GM23338 (cell line): Measurements from ENCODE around the gene GAB2. TPM values are rescaled to one million over a fixed set of nuclear protein-coding genes. Genes with fewer than 3 reads are reported as not detected.

Experiments used
- ATAC-seq: fragments of 200-7000 bp; cut with Tn5 transposase; 3 replicates; pipeline ENCODE4 v1.9.1; 2020
- DNase-seq: peaks from one replicate; pipeline ENCODE4 v3.0.0-alpha.2; 2015; ENCODE audit warnings: low spot score
- H2AFZ ChIP-seq: fragments of 200-600 bp; sonication (generic); 2 replicates; pipeline ENCODE4 v1.8.0; 2016; ENCODE audit warnings: antibody characterized with exemption, mild to moderate bottlenecking, moderate library complexity
- H3F3A ChIP-seq: fragments of 200-600 bp; sonication (generic); replicated peaks from 2 replicates; pipeline ENCODE4 v1.8.0; 2017; ENCODE audit warnings: antibody characterized with exemption, mixed run types, low read depth
- H3K27ac ChIP-seq: fragments of 200-600 bp; sonication (generic); 2 replicates; pipeline ENCODE4 v1.6.1; 2016; ENCODE audit warnings: low read depth
- H3K27me3 ChIP-seq: fragments of 200-600 bp; sonication (generic); 2 replicates; pipeline ENCODE4 v1.8.0; 2016; ENCODE audit warnings: mild to moderate bottlenecking, mixed run types, moderate library complexity; ENCODE audit not compliant: insufficient read depth
- H3K36me3 ChIP-seq: fragments of 200-600 bp; sonication (generic); 2 replicates; pipeline ENCODE4 v1.8.0; 2016; ENCODE audit warnings: mild to moderate bottlenecking; ENCODE audit not compliant: insufficient read depth
- H3K4me1 ChIP-seq: fragments of 200-600 bp; sonication (generic); 2 replicates; pipeline ENCODE4 v1.8.0; 2016; ENCODE audit warnings: mild to moderate bottlenecking, moderate library complexity; ENCODE audit not compliant: insufficient read depth
- H3K4me2 ChIP-seq: fragments of 200-600 bp; sonication (generic); 2 replicates; pipeline ENCODE4 v1.7.1; 2017; ENCODE audit warnings: mixed run types
- H3K4me3 ChIP-seq: fragments of 200-600 bp; sonication (generic); 2 replicates; pipeline ENCODE4 v1.6.1; 2016; ENCODE audit warnings: mixed run types
- H3K79me2 ChIP-seq: fragments of 200-600 bp; sonication (generic); replicated peaks from 2 replicates; pipeline ENCODE4 v1.8.0; 2017; ENCODE audit warnings: mild to moderate bottlenecking; ENCODE audit not compliant: insufficient read depth
- H3K9me2 ChIP-seq: fragments of 200-600 bp; sonication (generic); 2 replicates; pipeline ENCODE4 v1.8.0; 2017; ENCODE audit not compliant: insufficient read depth
- H4K20me1 ChIP-seq: fragments of 200-600 bp; sonication (generic); replicated peaks from 2 replicates; pipeline ENCODE4 v1.8.0; 2017; ENCODE audit warnings: mild to moderate bottlenecking; ENCODE audit not compliant: insufficient read depth
- H3K27ac Mint-ChIP-seq: 2 replicates; pipeline ENCODE4 v1.8.0; 2020; ENCODE audit warnings: inconsistent platforms, mild to moderate bottlenecking, moderate library complexity, mixed read lengths
- H3K27me3 Mint-ChIP-seq: 3 replicates; pipeline ENCODE4 v1.8.0; 2022; ENCODE audit warnings: low read depth, mild to moderate bottlenecking, moderate library complexity, mixed read lengths, inconsistent platforms; ENCODE audit not compliant: insufficient read depth, poor library complexity
- H3K36me3 Mint-ChIP-seq: 3 replicates; pipeline ENCODE4 v1.8.0; 2021; ENCODE audit warnings: low read depth, mild to moderate bottlenecking, inconsistent platforms, moderate library complexity, mixed read lengths
- H3K4me1 Mint-ChIP-seq: 3 replicates; pipeline ENCODE4 v1.8.0; 2020; ENCODE audit warnings: mild to moderate bottlenecking, inconsistent platforms, mixed read lengths
- H3K4me3 Mint-ChIP-seq: 3 replicates; pipeline ENCODE4 v1.8.0; 2021; ENCODE audit warnings: moderate library complexity, mild to moderate bottlenecking, inconsistent platforms, mixed read lengths
- H3K9me3 Mint-ChIP-seq: 3 replicates; pipeline ENCODE4 v1.8.0; 2020; ENCODE audit warnings: moderate library complexity, mild to moderate bottlenecking, inconsistent platforms, mixed read lengths
- CREB1 ChIP-seq: fragments of 250-450 bp; sonication (Bioruptor Pico); IDR thresholded peaks from 2 replicates; pipeline ENCODE4 v1.5.0; 2020; ENCODE audit warnings: low read depth, mild to moderate bottlenecking, moderate library complexity
- CTCF ChIP-seq, 2 experiments: fragments of 200-600 bp in 1 of 2; sonication (generic) in 1 of 2; conservative IDR thresholded peaks; 2 replicates each; pipeline versions ENCODE4 v1.5.1 to v1.6.1; 2016 to 2017; ENCODE audit warnings: antibody characterized with exemption in 2 of 2, low read depth in 2 of 2, mild to moderate bottlenecking in 2 of 2, moderate library complexity in 1 of 2
- EZH2 ChIP-seq: fragments of 200-600 bp; sonication (generic); IDR thresholded peaks from one replicate; pipeline ENCODE4 v1.8.0; 2017; ENCODE audit warnings: antibody characterized with exemption, mild to moderate bottlenecking, low read depth; ENCODE audit not compliant: unreplicated experiment
- EZH2phosphoT487 ChIP-seq: fragments of 200-600 bp; sonication (generic); IDR thresholded peaks from one replicate; pipeline ENCODE4 v1.8.1; 2018; ENCODE audit warnings: antibody characterized with exemption; ENCODE audit not compliant: unreplicated experiment
- JUNB ChIP-seq: IDR thresholded peaks from one replicate; pipeline ENCODE4 v1.6.1; 2016; ENCODE audit warnings: antibody characterized with exemption; ENCODE audit not compliant: unreplicated experiment
- NANOG ChIP-seq: IDR thresholded peaks from 2 replicates; pipeline ENCODE4 v1.6.1; 2016; ENCODE audit warnings: antibody characterized with exemption, borderline replicate concordance
- POLR2AphosphoS5 ChIP-seq: IDR thresholded peaks from 2 replicates; pipeline ENCODE4 v1.6.1; 2016; ENCODE audit warnings: antibody characterized with exemption, low read depth
- STAT1 ChIP-seq: IDR thresholded peaks from one replicate; pipeline ENCODE4 v1.6.1; 2016; ENCODE audit warnings: antibody characterized with exemption; ENCODE audit not compliant: unreplicated experiment
- ZNF114 ChIP-seq: fragments of 250-450 bp; sonication (Bioruptor Pico); IDR thresholded peaks from 2 replicates; pipeline ENCODE4 v1.5.0; 2020; ENCODE audit warnings: mild to moderate bottlenecking, moderate library complexity
- ZNF331 ChIP-seq: fragments of 250-450 bp; sonication (Bioruptor Pico); IDR thresholded peaks from 2 replicates; pipeline ENCODE4 v1.5.0; 2020; ENCODE audit warnings: low read depth, mild to moderate bottlenecking, moderate library complexity
- polyA plus RNA-seq: library from polyadenylated mRNA; unstranded; fragments of >200 nt; fragmentation: Nextera tagmentation; extraction: Ambion mirVana; gene quantifications from 2 replicates; pipeline ENCODE4 v1.2.1, GENCODE V29; 2016
- total RNA-seq: library from RNA; depleted of rRNA; stranded (reverse); fragments of >200 nt; shearing (Covaris generic); gene quantifications from 2 replicates; pipeline ENCODE4 v1.2.3, GENCODE V29; 2014
- TF ChIP-seq, protein P1 (sequence below): IDR thresholded peaks from 2 replicates; pipeline ENCODE4 v1.6.1; 2016; ENCODE audit warnings: antibody characterized with exemption
- TF ChIP-seq, protein P2 (sequence below): IDR thresholded peaks from one replicate; pipeline ENCODE4 v1.6.1; 2018; ENCODE audit warnings: antibody characterized with exemption; ENCODE audit not compliant: unreplicated experiment
- TF ChIP-seq, protein P3 (sequence below): fragments of 250-450 bp; sonication (Bioruptor Pico); IDR thresholded peaks from 2 replicates; pipeline ENCODE4 v1.5.0; 2020; ENCODE audit warnings: mild to moderate bottlenecking, moderate library complexity

Gene GAB2
- total and polyA plus RNA-seq, 2 experiments from 2014 or later: 2.0 to 10.8 TPM

- TF ChIP-seq CREB1 (CRISPR knock-in tag) (no peak), ZNF331 (CRISPR knock-in tag) (no peak), EZH2 (no peak), POLR2AphosphoS5 (no peak), JUNB (no peak), STAT1 (no peak), ZNF114 (no peak), NANOG (no peak), EZH2phosphoT487 (no peak), CTCF (conservative IDR thresholded peaks at IDR 0.05; ENCODE audit: low read depth in 2 of 2) (no peak)
- TF ChIP-seq, protein P1, sequence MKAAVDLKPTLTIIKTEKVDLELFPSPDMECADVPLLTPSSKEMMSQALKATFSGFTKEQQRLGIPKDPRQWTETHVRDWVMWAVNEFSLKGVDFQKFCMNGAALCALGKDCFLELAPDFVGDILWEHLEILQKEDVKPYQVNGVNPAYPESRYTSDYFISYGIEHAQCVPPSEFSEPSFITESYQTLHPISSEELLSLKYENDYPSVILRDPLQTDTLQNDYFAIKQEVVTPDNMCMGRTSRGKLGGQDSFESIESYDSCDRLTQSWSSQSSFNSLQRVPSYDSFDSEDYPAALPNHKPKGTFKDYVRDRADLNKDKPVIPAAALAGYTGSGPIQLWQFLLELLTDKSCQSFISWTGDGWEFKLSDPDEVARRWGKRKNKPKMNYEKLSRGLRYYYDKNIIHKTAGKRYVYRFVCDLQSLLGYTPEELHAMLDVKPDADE: no peak
- TF ChIP-seq, protein P2, sequence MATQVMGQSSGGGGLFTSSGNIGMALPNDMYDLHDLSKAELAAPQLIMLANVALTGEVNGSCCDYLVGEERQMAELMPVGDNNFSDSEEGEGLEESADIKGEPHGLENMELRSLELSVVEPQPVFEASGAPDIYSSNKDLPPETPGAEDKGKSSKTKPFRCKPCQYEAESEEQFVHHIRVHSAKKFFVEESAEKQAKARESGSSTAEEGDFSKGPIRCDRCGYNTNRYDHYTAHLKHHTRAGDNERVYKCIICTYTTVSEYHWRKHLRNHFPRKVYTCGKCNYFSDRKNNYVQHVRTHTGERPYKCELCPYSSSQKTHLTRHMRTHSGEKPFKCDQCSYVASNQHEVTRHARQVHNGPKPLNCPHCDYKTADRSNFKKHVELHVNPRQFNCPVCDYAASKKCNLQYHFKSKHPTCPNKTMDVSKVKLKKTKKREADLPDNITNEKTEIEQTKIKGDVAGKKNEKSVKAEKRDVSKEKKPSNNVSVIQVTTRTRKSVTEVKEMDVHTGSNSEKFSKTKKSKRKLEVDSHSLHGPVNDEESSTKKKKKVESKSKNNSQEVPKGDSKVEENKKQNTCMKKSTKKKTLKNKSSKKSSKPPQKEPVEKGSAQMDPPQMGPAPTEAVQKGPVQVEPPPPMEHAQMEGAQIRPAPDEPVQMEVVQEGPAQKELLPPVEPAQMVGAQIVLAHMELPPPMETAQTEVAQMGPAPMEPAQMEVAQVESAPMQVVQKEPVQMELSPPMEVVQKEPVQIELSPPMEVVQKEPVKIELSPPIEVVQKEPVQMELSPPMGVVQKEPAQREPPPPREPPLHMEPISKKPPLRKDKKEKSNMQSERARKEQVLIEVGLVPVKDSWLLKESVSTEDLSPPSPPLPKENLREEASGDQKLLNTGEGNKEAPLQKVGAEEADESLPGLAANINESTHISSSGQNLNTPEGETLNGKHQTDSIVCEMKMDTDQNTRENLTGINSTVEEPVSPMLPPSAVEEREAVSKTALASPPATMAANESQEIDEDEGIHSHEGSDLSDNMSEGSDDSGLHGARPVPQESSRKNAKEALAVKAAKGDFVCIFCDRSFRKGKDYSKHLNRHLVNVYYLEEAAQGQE: no peak
- TF ChIP-seq, protein P3, sequence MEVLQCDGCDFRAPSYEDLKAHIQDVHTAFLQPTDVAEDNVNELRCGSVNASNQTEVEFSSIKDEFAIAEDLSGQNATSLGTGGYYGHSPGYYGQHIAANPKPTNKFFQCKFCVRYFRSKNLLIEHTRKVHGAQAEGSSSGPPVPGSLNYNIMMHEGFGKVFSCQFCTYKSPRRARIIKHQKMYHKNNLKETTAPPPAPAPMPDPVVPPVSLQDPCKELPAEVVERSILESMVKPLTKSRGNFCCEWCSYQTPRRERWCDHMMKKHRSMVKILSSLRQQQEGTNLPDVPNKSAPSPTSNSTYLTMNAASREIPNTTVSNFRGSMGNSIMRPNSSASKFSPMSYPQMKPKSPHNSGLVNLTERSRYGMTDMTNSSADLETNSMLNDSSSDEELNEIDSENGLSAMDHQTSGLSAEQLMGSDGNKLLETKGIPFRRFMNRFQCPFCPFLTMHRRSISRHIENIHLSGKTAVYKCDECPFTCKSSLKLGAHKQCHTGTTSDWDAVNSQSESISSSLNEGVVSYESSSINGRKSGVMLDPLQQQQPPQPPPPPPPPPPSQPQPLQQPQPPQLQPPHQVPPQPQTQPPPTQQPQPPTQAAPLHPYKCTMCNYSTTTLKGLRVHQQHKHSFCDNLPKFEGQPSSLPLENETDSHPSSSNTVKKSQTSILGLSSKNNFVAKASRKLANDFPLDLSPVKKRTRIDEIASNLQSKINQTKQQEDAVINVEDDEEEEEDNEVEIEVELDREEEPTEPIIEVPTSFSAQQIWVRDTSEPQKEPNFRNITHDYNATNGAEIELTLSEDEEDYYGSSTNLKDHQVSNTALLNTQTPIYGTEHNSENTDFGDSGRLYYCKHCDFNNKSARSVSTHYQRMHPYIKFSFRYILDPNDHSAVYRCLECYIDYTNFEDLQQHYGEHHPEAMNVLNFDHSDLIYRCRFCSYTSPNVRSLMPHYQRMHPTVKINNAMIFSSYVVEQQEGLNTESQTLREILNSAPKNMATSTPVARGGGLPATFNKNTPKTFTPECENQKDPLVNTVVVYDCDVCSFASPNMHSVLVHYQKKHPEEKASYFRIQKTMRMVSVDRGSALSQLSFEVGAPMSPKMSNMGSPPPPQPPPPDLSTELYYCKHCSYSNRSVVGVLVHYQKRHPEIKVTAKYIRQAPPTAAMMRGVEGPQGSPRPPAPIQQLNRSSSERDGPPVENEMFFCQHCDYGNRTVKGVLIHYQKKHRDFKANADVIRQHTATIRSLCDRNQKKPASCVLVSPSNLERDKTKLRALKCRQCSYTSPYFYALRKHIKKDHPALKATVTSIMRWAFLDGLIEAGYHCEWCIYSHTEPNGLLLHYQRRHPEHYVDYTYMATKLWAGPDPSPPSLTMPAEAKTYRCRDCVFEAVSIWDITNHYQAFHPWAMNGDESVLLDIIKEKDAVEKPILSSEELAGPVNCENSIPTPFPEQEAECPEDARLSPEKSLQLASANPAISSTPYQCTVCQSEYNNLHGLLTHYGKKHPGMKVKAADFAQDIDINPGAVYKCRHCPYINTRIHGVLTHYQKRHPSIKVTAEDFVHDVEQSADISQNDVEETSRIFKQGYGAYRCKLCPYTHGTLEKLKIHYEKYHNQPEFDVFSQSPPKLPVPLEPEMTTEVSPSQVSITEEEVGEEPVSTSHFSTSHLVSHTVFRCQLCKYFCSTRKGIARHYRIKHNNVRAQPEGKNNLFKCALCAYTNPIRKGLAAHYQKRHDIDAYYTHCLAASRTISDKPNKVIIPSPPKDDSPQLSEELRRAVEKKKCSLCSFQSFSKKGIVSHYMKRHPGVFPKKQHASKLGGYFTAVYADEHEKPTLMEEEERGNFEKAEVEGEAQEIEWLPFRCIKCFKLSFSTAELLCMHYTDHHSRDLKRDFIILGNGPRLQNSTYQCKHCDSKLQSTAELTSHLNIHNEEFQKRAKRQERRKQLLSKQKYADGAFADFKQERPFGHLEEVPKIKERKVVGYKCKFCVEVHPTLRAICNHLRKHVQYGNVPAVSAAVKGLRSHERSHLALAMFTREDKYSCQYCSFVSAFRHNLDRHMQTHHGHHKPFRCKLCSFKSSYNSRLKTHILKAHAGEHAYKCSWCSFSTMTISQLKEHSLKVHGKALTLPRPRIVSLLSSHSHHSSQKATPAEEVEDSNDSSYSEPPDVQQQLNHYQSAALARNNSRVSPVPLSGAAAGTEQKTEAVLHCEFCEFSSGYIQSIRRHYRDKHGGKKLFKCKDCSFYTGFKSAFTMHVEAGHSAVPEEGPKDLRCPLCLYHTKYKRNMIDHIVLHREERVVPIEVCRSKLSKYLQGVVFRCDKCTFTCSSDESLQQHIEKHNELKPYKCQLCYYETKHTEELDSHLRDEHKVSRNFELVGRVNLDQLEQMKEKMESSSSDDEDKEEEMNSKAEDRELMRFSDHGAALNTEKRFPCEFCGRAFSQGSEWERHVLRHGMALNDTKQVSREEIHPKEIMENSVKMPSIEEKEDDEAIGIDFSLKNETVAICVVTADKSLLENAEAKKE: no peak
- Histone ChIP-seq H3K36me3 (no peaks in the 10 kb centered on the region), H2AFZ (no peak overlapping the region), H3K9me2 (no peaks in the 10 kb centered on the region), H4K20me1 (no peaks in the 10 kb centered on the region), H3K27me3 (no peaks in the 10 kb centered on the region), H3K4me2 (no peak overlapping the region), H3K4me1 (no peaks in the 10 kb centered on the region), H3K4me3 (no peak overlapping the region), H3F3A (no peaks in the 10 kb centered on the region), H3K79me2 (no peaks in the 10 kb centered on the region), H3K27ac (no peak overlapping the region)
- no peak for ATAC-seq
- Mint-ChIP-seq H3K4me1 (no peaks in the 10 kb centered on the region), H3K36me3 (peaks cover 9% of the 10 kb centered on the region; the same call in 1 of the 3 replicates), H3K27me3 (peaks cover 4% of the 10 kb centered on the region), H3K4me3 (no peak overlapping the region), H3K27ac (no peak overlapping the region), H3K9me3 (no peaks in the 10 kb centered on the region; the same call in 2 of the 3 replicates)
- no peak for DNase-seq
Observed at GRCh38 chr11:78224906-78225420, 192.7 kb downstream of the GAB2 start.
